ENCODE results near the gene S100A4. TPM values are rescaled to one million over a fixed set of nuclear protein-coding genes. Genes with fewer than 3 reads are reported as not detected.

S100A4 gene
- total and polyA plus RNA-seq, 4 experiments from 2014 or later = 329 to 3,815 (median 1,616) TPM

DNA sequence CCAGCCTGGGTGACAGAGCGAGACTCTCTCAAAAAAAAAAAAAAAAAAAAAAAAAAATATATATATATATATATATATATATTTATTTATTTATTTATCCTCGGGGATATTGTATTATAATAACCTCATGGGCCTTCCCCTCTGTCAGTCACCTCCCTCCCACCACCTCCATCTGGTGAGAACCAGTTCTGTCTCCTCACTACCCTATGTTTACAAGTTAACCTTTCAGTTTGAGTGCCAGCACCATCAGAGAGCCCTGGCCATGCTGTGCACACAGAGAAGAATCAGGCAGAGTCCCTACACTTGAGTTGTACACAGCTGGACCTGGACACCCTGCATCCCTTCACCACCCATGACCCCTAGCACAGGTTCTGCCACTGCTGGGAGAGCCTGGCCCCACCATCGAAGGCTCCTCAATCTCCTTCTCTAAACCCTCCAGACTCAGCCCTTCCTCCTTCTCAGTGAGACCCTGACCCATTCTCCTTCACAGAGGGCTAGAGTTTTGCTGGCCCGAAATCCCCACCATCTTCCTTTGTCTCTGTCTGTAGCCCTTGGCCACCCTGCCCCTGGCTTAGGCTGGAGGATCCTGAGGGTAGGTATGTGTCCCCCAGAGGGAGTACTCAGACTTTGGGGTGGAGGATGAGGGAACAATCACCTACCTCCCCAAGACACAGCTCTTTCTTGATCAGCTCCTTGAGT lies 6.1 kb downstream of the S100A4 start:
- intact Hi-C loops (cut with micrococcal nuclease) = no loop called here
- Histone ChIP-seq H3K9me3 (ENCODE audit: control insufficient read depth in 1 of 2, low read length in 2 of 2) (no peaks in the 10 kb centered on the region), H3K36me3 (ENCODE audit: insufficient read depth, low read length) (peaks cover 19% of the 10 kb centered on the region), H3K27ac (ENCODE audit: low read depth, low read length) (peak overlapping the region; percentile 74), H3K27me3 (ENCODE audit: insufficient read depth, low read length) (no peaks in the 10 kb centered on the region), H3K4me3 (ENCODE audit: low read length in 2 of 2) (peak overlapping the region; percentile 12 to 40), H3K4me1 (ENCODE audit: insufficient read depth, low read length) (peaks cover 79% of the 10 kb centered on the region)
- ChIA-PET CTCF (ENCODE audit: partially characterized antibody) (interaction anchor here (0.6 to 9.6 kb wide), 7 partner anchors 6 to 917 kb away, joined by 3 to 213 read pairs (median 10); partner anchors contain the start of gene S100A6), POLR2A (ENCODE audit: partially characterized antibody) (interaction anchor here (0.5 to 9.7 kb wide), 12 partner anchors 5 to 451 kb away, joined by 3 to 631 read pairs (median 9); partner anchors contain the start of genes CHTOP, RPS27, S100A2 and S100A3)
- peaks cover 22 to 40% of the 10 kb centered on the region in 2 donors for H3K36me3 Mint-ChIP-seq
- peak in 3 of 5 donors; percentile 11 to 39 (median 16) for DNase-seq
- H3K27me3 Mint-ChIP-seq = no peaks in the 10 kb centered on the region
- H3K4me1 Mint-ChIP-seq = peaks cover 59 to 94% (median 79%) of the 10 kb centered on the region in 4 donors
- H3K27ac Mint-ChIP-seq = peak overlapping the region; percentile 86 to 97 (median 93)
- H3K4me3 Mint-ChIP-seq = peak overlapping the region; percentile 68 to 97 (median 80)
- H3K9me3 Mint-ChIP-seq = no peaks in the 10 kb centered on the region

DNA sequence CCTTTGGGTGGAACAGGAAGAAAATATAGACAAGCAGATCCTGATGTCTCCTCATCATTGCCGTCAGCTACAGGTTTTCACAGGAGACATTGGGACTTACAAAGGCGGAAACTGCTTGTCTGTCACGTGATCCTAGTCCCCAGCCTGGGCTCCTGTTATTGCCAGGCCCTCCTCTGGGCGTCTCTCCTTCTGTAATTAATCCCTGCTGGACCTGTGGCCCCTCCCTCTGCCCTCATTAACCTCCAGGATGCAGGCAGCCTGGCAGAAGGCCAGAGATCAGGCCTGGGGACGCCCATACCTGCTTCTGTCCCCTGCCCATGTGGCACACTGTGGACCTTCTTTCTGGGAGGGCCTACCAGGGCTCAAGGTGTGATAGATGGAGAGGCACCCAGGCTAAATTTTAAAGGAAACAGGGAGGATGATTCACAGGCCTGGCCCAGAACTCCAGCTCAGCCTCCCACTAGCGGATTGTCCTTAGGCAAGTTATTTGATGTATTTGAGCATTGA lies 7.2 kb downstream of the S100A4 start:
- H3K27ac ChIP-seq (ENCODE audit: low read depth, low read length) = no peak overlapping the region
- ChIA-PET POLR2A (ENCODE audit: partially characterized antibody) (interaction anchor here (1.7 to 7.2 kb wide), 2 partner anchors 6 to 30 kb away, joined by 5 to 631 read pairs; partner anchors contain the start of genes S100A3, S100A4 and S100A5), CTCF (ENCODE audit: partially characterized antibody) (no interaction called here)
- Mint-ChIP-seq H3K4me1 (peaks cover 61 to 94% (median 79%) of the 10 kb centered on the region in 4 donors), H3K36me3 (peaks cover 15 to 37% of the 10 kb centered on the region in 2 donors), H3K9me3 (no peaks in the 10 kb centered on the region), H3K27me3 (no peaks in the 10 kb centered on the region), H3K27ac (peak overlapping the region; percentile 10 to 98 (median 71)), H3K4me3 (peak overlapping the region in 1 of 8 donors; percentile 39)
- H3K27me3 ChIP-seq (ENCODE audit: insufficient read depth, low read length) = no peaks in the 10 kb centered on the region
- no peak overlapping the region for H3K4me3 ChIP-seq (ENCODE audit: low read length in 2 of 2)
- no peaks in the 10 kb centered on the region for H3K9me3 ChIP-seq (ENCODE audit: control insufficient read depth in 1 of 2, low read length in 2 of 2)
- H3K36me3 ChIP-seq (ENCODE audit: insufficient read depth, low read length) = peaks cover 14% of the 10 kb centered on the region
- intact Hi-C loops (cut with micrococcal nuclease) = no loop called here
- no peak for DNase-seq
- H3K4me1 ChIP-seq (ENCODE audit: insufficient read depth, low read length) = peaks cover 79% of the 10 kb centered on the region

- Mint-ChIP-seq H3K27me3 (no peaks in the 10 kb centered on the region), H3K4me1 (peaks cover 59 to 94% (median 79%) of the 10 kb centered on the region in 4 donors), H3K36me3 (peaks cover 8 to 28% of the 10 kb centered on the region in 2 donors), H3K9me3 (no peaks in the 10 kb centered on the region), H3K4me3 (peak overlapping the region in 6 of 8 donors; percentile 38 to 98 (median 92)), H3K27ac (peak overlapping the region in 6 of 7 donors; percentile 53 to 98 (median 90))
- Histone ChIP-seq H3K4me1 (ENCODE audit: insufficient read depth, low read length) (peaks cover 79% of the 10 kb centered on the region), H3K27ac (ENCODE audit: low read depth, low read length) (no peak overlapping the region), H3K27me3 (ENCODE audit: insufficient read depth, low read length) (no peaks in the 10 kb centered on the region), H3K9me3 (ENCODE audit: control insufficient read depth in 1 of 2, low read length in 2 of 2) (no peaks in the 10 kb centered on the region), H3K4me3 (ENCODE audit: low read length in 2 of 2) (no peak overlapping the region), H3K36me3 (ENCODE audit: insufficient read depth, low read length) (peaks cover 7% of the 10 kb centered on the region)
- CTCF ChIA-PET (ENCODE audit: partially characterized antibody) = interaction anchor here (0.8 to 7.6 kb wide), 6 partner anchors 8 to 97 kb away, joined by 3 to 225 read pairs (median 3); partner anchors contain the start of gene CHTOP
- no peak for DNase-seq
- POLR2A ChIA-PET (ENCODE audit: partially characterized antibody) = interaction anchor here (1.7 to 7.2 kb wide), 3 partner anchors 7 to 31 kb away, joined by 5 to 631 read pairs (median 173); partner anchors contain the start of genes S100A2, S100A3, S100A4 and S100A5
- intact Hi-C loops (cut with micrococcal nuclease) = no loop called here
These were observed 8.3 kb downstream of the S100A4 start for GRCh38 chr1:153537376-153537730.

- POLR2A ChIA-PET (ENCODE audit: partially characterized antibody) = interaction anchor here (1.1 to 7.2 kb wide), 9 partner anchors 8 to 191 kb away, joined by 3 to 631 read pairs (median 24); partner anchors contain the start of genes CHTOP, INTS3, S100A2 and S100A3
- H3K36me3 ChIP-seq (ENCODE audit: insufficient read depth, low read length) = peaks cover 7% of the 10 kb centered on the region
These were observed 8.8 kb downstream of the S100A4 start for GRCh38 chr1:153536671-153537375.

GRCh38 chr1:153536012-153536670 lies 9.5 kb downstream of the S100A4 start:
- H3K36me3 Mint-ChIP-seq = peaks cover 8 to 30% of the 10 kb centered on the region in 2 donors
- Histone ChIP-seq H3K9me3 (ENCODE audit: control insufficient read depth in 1 of 2, low read length in 2 of 2) (no peaks in the 10 kb centered on the region), H3K4me3 (ENCODE audit: low read length in 2 of 2) (peak overlapping the region; percentile 67 to 79), H3K27me3 (ENCODE audit: insufficient read depth, low read length) (no peaks in the 10 kb centered on the region), H3K27ac (ENCODE audit: low read depth, low read length) (peak overlapping the region; percentile 92), H3K36me3 (ENCODE audit: insufficient read depth, low read length) (peaks cover 7% of the 10 kb centered on the region), H3K4me1 (ENCODE audit: insufficient read depth, low read length) (peaks cover 79% of the 10 kb centered on the region)
- CTCF ChIA-PET (ENCODE audit: partially characterized antibody) = interaction anchor here (0.7 to 7.6 kb wide), 10 partner anchors 8 to 98 kb away, joined by 3 to 225 read pairs (median 8); partner anchors contain the start of genes CHTOP, S100A2, S100A3 and S100A4
- peak overlapping the region; percentile 93 to 99 (median 98) for H3K27ac Mint-ChIP-seq
- POLR2A ChIA-PET (ENCODE audit: partially characterized antibody) = interaction anchor here (1.0 to 7.2 kb wide), 17 partner anchors 8 to 454 kb away, joined by 3 to 631 read pairs (median 8); partner anchors contain the start of genes CHTOP, INTS3, RPS27 and S100A2
- no peaks in the 10 kb centered on the region for H3K9me3 Mint-ChIP-seq
- DNase-seq = peak; percentile 81 to 93 (median 84)
- no peaks in the 10 kb centered on the region for H3K27me3 Mint-ChIP-seq
- intact Hi-C loops (cut with micrococcal nuclease) = loop anchor here (1.0 kb wide), 1 partner anchor 9 kb away; the partner anchor contains the start of gene S100A4
- H3K4me1 Mint-ChIP-seq = peaks cover 56 to 94% (median 77%) of the 10 kb centered on the region in 4 donors
- peak overlapping the region; percentile 92 to 98 (median 96) for H3K4me3 Mint-ChIP-seq

More at GRCh38 chr1:153536671-153537375, 8.8 kb downstream of the S100A4 start:
- Mint-ChIP-seq H3K4me3 (peak overlapping the region; percentile 92 to 98 (median 96)), H3K36me3 (peaks cover 8 to 31% of the 10 kb centered on the region in 2 donors), H3K4me1 (peaks cover 59 to 94% (median 79%) of the 10 kb centered on the region in 4 donors), H3K9me3 (no peaks in the 10 kb centered on the region), H3K27me3 (no peaks in the 10 kb centered on the region), H3K27ac (peak overlapping the region; percentile 93 to 99 (median 98))
- peak overlapping the region; percentile 92 for H3K27ac ChIP-seq (ENCODE audit: low read depth, low read length)
- no peaks in the 10 kb centered on the region for H3K27me3 ChIP-seq (ENCODE audit: insufficient read depth, low read length)
- CTCF ChIA-PET (ENCODE audit: partially characterized antibody) = interaction anchor here (0.8 to 7.6 kb wide), 7 partner anchors 8 to 98 kb away, joined by 3 to 225 read pairs (median 3); partner anchors contain the start of genes CHTOP and S100A2
- no peak for DNase-seq
- intact Hi-C loops (cut with micrococcal nuclease) = loop anchor here (1.0 kb wide), 1 partner anchor 8 kb away; the partner anchor contains the start of gene S100A4
- H3K9me3 ChIP-seq (ENCODE audit: control insufficient read depth in 1 of 2, low read length in 2 of 2) = no peaks in the 10 kb centered on the region
- H3K4me1 ChIP-seq (ENCODE audit: insufficient read depth, low read length) = peaks cover 79% of the 10 kb centered on the region
- H3K4me3 ChIP-seq (ENCODE audit: low read length in 2 of 2) = peak overlapping the region; percentile 49 to 67

Measured in CD4-positive, alpha-beta memory T cell (primary cell).